Raji (cell line): Measurements from ENCODE around the gene PFKFB2.

Experiments
- POLR2A ChIP-seq: IDR thresholded peaks from 2 replicates; pipeline ENCODE4 v1.6.1; 2011; ENCODE audit warnings: low read depth, low read length, control low read depth; ENCODE audit not compliant: insufficient read depth

The PFKFB2 gene

DNA sequence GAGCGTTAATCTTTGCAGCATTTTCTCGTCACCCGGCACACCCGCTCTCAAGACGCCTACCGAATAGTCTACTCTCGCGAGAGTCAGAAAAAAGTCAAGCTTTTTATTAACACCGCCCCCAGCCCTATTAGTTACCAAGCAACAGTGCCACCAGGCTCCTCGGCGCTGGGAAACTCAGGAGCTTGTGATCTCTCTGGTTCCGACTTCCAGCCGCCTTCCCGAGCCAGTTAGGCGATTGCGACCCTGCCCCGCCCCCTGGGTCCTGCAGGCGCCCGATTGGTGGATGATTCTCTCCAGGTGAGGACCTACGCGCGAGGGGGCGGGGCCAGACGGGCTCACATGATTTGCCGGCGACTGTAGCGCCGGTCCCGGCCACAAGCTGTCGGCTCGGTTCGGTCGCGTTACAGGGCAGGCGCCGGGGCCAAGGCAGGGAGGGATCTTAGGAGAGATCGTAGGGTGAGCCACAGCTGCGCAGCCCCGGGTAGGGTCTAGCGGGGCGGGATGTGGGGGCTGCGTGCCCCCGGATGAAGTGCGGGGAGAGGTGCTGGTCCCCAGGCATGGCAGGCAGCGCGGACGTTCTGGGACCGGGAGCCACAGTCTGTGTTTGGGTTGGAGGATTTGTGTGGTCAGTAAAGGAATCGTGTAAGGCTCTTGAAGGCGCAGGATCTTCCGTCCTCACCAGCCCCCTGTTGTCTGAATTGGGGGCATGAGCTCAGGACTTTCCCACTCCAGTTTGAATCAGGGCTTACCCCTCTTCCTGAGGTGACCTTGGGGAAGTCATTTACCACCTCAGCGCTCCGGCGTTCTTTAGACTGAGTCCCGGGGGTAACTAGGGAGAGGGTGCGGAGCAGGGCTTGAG is at the start of gene PFKFB2:
Gene PFKFB2 (plus strand): TSS at position 365 of the 859 bp plus-strand sequence. CDS start 1,443 bp downstream, outside the sequence.
- TF ChIP-seq POLR2A, result peak; percentile 74

- TF ChIP-seq POLR2A, result no peak
Observed at GRCh38 chr1:207004931-207005830, 47.9 kb upstream of the PFKFB2 start.

DNA sequence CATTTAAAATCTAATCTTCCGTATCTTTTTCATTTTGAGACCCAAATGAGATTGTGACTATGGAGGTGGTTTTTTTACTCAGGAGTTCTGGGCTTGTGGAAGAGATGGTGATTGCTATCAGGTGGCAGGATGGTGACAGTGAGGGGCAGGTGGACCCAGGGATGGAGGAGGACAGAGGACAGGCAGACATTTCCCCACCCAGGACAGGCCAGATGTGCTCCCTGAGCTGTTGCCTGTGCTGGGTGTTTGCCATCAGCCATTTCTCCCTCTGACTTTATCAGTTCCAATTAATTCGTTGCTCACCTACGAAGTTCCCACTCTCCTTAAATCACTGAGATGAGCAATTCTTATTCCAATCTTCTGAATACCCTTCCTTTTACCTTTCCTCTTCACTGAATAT is 47.0 kb upstream of the PFKFB2 start:
- TF ChIP-seq POLR2A, result no peak

DNA sequence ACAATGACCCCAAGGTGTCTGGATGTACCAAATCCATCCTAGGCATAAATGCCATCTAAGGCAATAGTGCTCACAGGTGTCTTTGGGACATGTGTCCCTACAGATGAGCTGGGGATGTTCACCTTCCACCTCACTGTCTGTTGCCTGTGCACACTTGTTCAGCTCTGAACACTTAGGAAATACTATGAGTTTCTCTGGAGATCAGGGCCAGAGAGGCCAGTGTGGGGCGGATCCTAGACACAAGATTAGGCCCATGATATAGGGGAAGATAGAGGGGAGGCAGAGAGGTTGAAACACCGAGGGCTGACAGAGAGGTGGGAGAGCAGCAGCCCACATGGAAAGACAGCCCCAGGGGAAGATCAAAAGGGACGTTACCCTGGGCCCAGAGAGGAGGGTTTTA is 46.2 kb upstream of the PFKFB2 start:
- no peak for TF ChIP-seq POLR2A

- TF ChIP-seq POLR2A, result no peak
Observed at GRCh38 chr1:207007352-207008033, 45.6 kb upstream of the PFKFB2 start.

- no peak for TF ChIP-seq POLR2A
Observed at GRCh38 chr1:207009182-207009850, 43.8 kb upstream of the PFKFB2 start.

DNA sequence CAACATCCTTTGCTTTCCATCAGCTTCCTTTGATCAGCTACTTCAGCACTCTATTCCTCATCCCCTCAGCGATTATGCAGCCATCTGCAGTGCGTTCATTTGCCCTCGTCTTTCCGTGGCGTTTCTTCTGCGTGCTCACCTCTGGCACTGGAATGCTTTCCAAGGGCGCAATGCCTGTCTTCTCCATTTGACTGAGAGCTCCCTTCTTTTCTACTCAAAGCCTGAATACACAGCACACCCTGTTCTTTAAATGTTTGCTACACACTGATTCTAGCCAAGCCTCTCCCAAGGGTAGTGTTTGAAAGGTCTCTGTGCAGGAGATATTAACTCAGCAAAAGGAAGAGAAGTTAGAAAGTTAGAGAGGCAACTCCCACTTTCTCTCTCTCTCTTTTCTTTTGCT is 43.1 kb upstream of the PFKFB2 start:
- no peak for TF ChIP-seq POLR2A

- no peak for TF ChIP-seq POLR2A
Observed at GRCh38 chr1:207010726-207011125, 42.3 kb upstream of the PFKFB2 start.

DNA sequence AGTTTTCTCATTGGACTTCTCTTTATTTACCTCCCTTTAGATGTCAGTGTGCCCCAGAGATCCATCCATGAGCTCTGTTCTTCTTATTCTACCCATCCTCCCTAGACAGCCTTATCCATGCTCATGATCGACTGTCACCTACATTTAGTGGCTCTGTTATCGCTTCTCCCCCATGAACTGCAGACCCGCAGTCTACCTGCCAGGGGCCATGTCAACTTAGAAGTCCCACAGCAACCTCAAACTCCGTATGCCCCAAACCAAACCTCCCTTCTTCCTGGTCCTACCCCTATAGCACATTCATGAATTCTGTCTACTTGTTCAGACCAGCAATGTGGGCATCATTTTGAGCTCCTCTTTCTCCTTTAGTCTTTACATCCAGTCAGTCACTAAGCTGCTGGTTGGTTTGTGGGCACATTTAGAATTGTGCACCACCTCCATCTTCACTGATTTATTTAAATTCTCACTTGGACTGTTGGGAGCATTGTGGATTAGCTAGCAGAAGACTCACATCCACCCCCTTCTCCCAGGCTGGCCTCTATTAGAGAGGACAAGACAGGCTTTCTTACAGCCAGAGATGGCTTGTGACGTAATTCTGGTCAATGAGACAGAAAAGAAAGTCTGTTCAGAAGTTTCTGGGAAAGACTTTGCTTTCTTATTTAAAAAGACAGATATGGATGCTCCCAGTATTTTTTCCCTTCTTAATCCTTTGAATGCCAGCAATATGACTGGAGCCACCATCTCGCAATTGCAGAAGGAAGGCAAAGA is 39.6 kb upstream of the PFKFB2 start:
- no peak for TF ChIP-seq POLR2A

DNA sequence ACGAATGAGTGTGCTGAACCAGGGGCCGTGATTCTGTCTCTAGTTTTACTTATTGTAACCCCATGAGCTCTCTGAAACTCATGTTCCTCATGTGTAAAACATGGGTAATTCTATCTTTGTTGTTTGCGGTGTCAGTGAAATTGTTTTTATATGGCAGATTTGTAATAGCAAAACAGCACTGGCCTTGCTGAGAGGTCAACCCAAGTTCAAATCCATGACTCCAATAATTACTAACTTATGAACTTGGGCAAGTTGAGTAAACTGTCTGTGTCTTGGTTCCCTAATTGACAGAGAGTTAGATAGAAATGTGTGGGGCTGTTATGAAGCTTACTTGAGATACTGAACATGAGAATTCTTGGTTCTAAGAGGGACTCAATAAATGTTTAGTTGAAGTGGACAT is 38.3 kb upstream of the PFKFB2 start:
- TF ChIP-seq POLR2A, result no peak

GRCh38 chr1:207015791-207016190 is 37.3 kb upstream of the PFKFB2 start:
- no peak for TF ChIP-seq POLR2A

DNA sequence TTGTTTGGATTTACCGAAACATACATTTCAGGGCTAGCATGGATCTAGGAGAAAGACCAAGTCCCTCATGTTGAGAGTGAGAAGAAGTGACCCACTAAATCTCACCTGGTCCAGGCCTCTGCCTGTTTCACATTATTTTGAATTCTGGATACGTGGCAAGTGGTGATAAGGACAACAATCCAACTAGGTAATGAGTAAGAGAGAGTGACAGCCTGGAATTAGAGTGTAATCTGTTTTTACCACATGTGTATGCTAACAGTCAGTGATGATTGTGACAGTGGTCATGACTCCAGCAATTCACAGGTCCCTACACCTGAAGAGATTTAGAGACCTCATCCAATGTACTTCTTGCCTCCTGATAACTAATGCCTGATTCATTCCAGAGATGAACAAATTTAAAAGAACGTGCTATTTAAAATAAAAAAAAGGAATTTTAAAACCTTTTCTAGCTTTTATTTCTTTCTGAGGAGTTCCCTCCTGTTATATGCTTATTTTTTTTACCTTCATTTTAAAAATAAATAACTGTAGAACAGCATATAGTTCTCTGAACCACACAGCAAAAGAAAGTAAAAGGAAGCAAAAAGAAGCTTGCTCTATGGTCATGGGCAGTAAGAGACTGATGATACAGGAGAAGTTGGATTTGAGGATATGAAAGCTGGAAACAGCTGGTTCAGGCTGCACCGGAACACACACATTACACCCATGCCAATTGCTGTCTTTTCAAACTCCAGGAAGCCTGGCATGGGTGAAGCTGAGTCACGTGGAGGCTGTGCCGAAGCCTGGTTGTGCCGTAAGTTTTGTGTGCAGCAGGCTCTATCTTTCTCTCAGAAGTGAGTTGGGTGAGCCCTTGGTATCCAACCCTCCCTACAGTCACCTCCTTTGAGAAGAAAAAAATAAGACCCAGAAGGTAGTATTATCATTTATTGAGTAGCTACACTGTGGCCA is 35.2 kb upstream of the PFKFB2 start:
- no peak for TF ChIP-seq POLR2A

DNA sequence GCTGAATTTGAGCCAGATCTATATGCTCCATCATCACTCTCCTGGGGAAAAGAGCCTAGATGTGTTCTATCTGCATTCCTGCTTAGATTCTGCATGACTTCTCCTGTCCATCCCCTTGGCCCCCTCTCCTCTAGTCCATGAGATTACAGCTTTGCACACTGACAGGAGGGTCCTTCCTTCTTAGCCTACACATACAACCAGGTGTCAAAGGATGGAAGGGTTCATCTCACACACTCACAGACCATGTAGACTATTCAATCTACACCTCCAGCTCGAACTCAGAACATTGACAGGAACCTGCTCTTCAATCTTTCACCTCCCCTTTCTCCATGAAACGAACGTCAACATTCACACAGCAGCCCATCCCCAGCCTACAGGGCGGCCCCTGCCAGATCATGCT is 34.4 kb upstream of the PFKFB2 start:
- no peak for TF ChIP-seq POLR2A
